Fibroblast of the aortic adventitia (primary cell): Measurements from ENCODE around the gene RSL24D1. TPM values are rescaled to one million over a fixed set of nuclear protein-coding genes. Genes with fewer than 3 reads are reported as not detected.

Experiments used
- DNase-seq: peaks from one replicate; pipeline ENCODE4 v3.0.0-alpha.2; 2010; ENCODE audit warnings: low read depth
- H3K4me3 ChIP-seq: 2 replicates; pipeline ENCODE4 v1.5.1; 2011; ENCODE audit warnings: low read depth, mild to moderate bottlenecking, control low read depth, low read length, moderate library complexity
- CTCF ChIP-seq: IDR thresholded peaks from 2 replicates; pipeline ENCODE4 v1.5.1; 2011; ENCODE audit warnings: mild to moderate bottlenecking, low read length, control low read depth, inconsistent platforms; ENCODE audit not compliant: insufficient read depth
- total RNA-seq: library from RNA; depleted of rRNA; stranded (reverse); fragments of >200 nt; gene quantifications from 2 replicates; pipeline ENCODE4 v1.2.3, GENCODE V29; 2012; ENCODE audit warnings: low replicate concordance

Gene RSL24D1
- total RNA-seq, 1 donor, result 131 TPM

- H3K4me3 ChIP-seq, result peak overlapping the region; percentile 96
- no peak for TF ChIP-seq CTCF
- peak; percentile 18 for DNase-seq
Measured at GRCh38 chr15:55195996-55196395, 745 bp downstream of the RSL24D1 start.

DNA sequence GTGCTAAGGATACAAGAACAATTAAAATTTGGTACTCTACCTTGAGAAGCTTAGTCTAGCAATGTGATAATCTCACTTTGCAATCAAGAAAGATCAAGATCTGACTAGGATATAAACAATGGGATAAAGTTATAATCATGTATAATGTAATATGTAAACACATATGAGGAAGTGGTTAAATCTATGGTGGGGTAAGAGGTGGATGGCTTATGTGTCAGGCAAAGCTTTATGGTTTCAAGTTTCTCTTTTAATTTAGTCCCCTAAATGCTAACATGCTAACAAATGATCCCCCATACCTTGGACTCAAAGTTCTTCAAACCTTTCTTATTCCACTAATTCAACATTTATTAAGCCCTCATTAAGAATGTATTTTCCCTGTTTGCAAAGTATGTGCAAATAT, 2.5 kb downstream of the RSL24D1 start:
- DNase-seq, result no peak
- no peak for TF ChIP-seq CTCF
- no peak overlapping the region for H3K4me3 ChIP-seq

GRCh38 chr15:55186331-55186730, 10.4 kb downstream of the RSL24D1 start:
- no peak for DNase-seq
- H3K4me3 ChIP-seq, result no peak overlapping the region
- no peak for TF ChIP-seq CTCF

- no peak for DNase-seq
- no peak for TF ChIP-seq CTCF
- H3K4me3 ChIP-seq, result no peak overlapping the region
Measured at GRCh38 chr15:55183679-55184078, 13.1 kb downstream of the RSL24D1 start.

GRCh38 chr15:55179141-55179540, 17.6 kb downstream of the RSL24D1 start:
- no peak overlapping the region for H3K4me3 ChIP-seq
- no peak for TF ChIP-seq CTCF
- DNase-seq, result no peak

GRCh38 chr15:55170361-55170760, 26.4 kb downstream of the RSL24D1 start:
- peak; percentile 25 for DNase-seq
- TF ChIP-seq CTCF, result no peak
- H3K4me3 ChIP-seq, result no peak overlapping the region

- no peak overlapping the region for H3K4me3 ChIP-seq
- DNase-seq, result peak; percentile 66
- peak; percentile 89 for TF ChIP-seq CTCF
Measured at GRCh38 chr15:55168350-55168974, 28.3 kb downstream of the RSL24D1 start.
